PFSK-1 (cell line): ENCODE measurements around the gene SOWAHC.

Experiments
- FOXP2 ChIP-seq: optimal IDR thresholded peaks from 2 replicates; pipeline ENCODE3; 2011; ENCODE audit warnings: borderline replicate concordance, control low read depth, inconsistent platforms; ENCODE audit not compliant: insufficient read depth; ENCODE audit errors: extremely low read length, extremely low read depth
- POLR2AphosphoS5 ChIP-seq: IDR thresholded peaks from 2 replicates; pipeline ENCODE4 v1.6.1; 2012; ENCODE audit warnings: low read depth, mild to moderate bottlenecking, control low read depth, low read length, moderate library complexity
- REST ChIP-seq, 2 experiments: IDR thresholded peaks; 2 replicates each; pipeline versions ENCODE4 v1.6.1 to v1.8.0; 2011 to 2012; ENCODE audit warnings: low read depth in 2 of 2, low read length in 2 of 2, control low read depth in 1 of 2, inconsistent platforms in 1 of 2, mild to moderate bottlenecking in 1 of 2, moderate library complexity in 1 of 2; ENCODE audit not compliant: insufficient read depth in 1 of 2
- SIN3A ChIP-seq: IDR thresholded peaks from 2 replicates; pipeline ENCODE4 v1.6.1; 2012; ENCODE audit warnings: mild to moderate bottlenecking, low read length, moderate library complexity, borderline replicate concordance; ENCODE audit not compliant: insufficient read depth
- TAF1 ChIP-seq: IDR thresholded peaks from 2 replicates; pipeline ENCODE4 v1.6.1; 2012; ENCODE audit warnings: low read length, control low read depth, borderline replicate concordance; ENCODE audit not compliant: insufficient read depth

SOWAHC gene

GRCh38 chr2:109638795-109639194, 24.6 kb downstream of the SOWAHC start:
- TF ChIP-seq TAF1, result no peak
- no peak for TF ChIP-seq FOXP2
- TF ChIP-seq SIN3A, result no peak
- no peak for TF ChIP-seq POLR2AphosphoS5
- no peak for TF ChIP-seq REST (IDR thresholded peaks at IDR 0.05; ENCODE audit: insufficient read depth in 1 of 2, low read depth in 2 of 2, low read length in 2 of 2)

GRCh38 chr2:109644571-109645275, 30.6 kb downstream of the SOWAHC start:
- TF ChIP-seq REST (IDR thresholded peaks at IDR 0.05; ENCODE audit: insufficient read depth in 1 of 2, low read depth in 2 of 2, low read length in 2 of 2) (no peak), SIN3A (no peak), FOXP2 (no peak), POLR2AphosphoS5 (no peak), TAF1 (no peak)

GRCh38 chr2:109645412-109646184, 31.4 kb downstream of the SOWAHC start:
- TF ChIP-seq POLR2AphosphoS5 (no peak), FOXP2 (no peak), REST (IDR thresholded peaks at IDR 0.05; ENCODE audit: insufficient read depth in 1 of 2, low read depth in 2 of 2, low read length in 2 of 2) (no peak), TAF1 (no peak), SIN3A (no peak)

- TF ChIP-seq SIN3A, result no peak
Observed at GRCh38 chr2:109646961-109647360, 32.8 kb downstream of the SOWAHC start.

- TF ChIP-seq TAF1 (no peak), POLR2AphosphoS5 (no peak), SIN3A (no peak), REST (IDR thresholded peaks at IDR 0.05; ENCODE audit: insufficient read depth in 1 of 2, low read depth in 2 of 2, low read length in 2 of 2) (no peak), FOXP2 (no peak)
Observed at GRCh38 chr2:109647636-109648035, 33.5 kb downstream of the SOWAHC start.
